Thyroid gland (tissue), 4 donors: ENCODE results near the gene CNTNAP5. TPM values are rescaled to one million over a fixed set of nuclear protein-coding genes. Genes with fewer than 3 reads are reported as not detected.

Experiments used
- DNase-seq, 2 donors: peaks; one replicate each; pipeline ENCODE4 v3.0.0-alpha.2; 2019
- H3K27ac ChIP-seq, 3 donors: fragments of 200-600 bp; sonication (generic); 1 replicate in 2 of 3; 2 replicates in 1 of 3; pipeline ENCODE4 v1.5.1; 2016 to 2019; ENCODE audit warnings: mild to moderate bottlenecking in 1 of 3, moderate library complexity in 1 of 3
- H3K27me3 ChIP-seq: fragments of 200-600 bp; sonication (generic); one replicate; pipeline ENCODE4 v1.5.1; 2019
- H3K36me3 ChIP-seq, 2 donors: fragments of 200-600 bp; sonication (generic); one replicate each; pipeline ENCODE4 v1.5.1; 2016 to 2019
- H3K4me1 ChIP-seq, 2 donors: fragments of 200-600 bp; sonication (generic); one replicate each; pipeline ENCODE4 v1.5.1; 2017 to 2019
- H3K4me3 ChIP-seq, 3 donors: fragments of 200-600 bp; sonication (generic); replicated peaks in 1 of 3; 1 replicate in 2 of 3; 2 replicates in 1 of 3; pipeline ENCODE4 v1.5.1; 2016; ENCODE audit warnings: mild to moderate bottlenecking in 1 of 3
- H3K9me3 ChIP-seq: fragments of 200-600 bp; sonication (generic); one replicate; pipeline ENCODE4 v1.5.1; 2017
- POLR2A ChIP-seq, 2 donors: fragments of 450-650 bp; IDR thresholded peaks; one replicate each; pipeline ENCODE4 v1.6.1; 2017; ENCODE audit warnings: antibody characterized with exemption in 2 of 2, mild to moderate bottlenecking in 2 of 2, moderate library complexity in 1 of 2
- WGBS, 2 donors: methylation state at CpG; one replicate each; pipeline ENCODE4 v1.1.5; 2017; 5-methylcytosine and 5-hydroxymethylcytosine counted together
- intact Hi-C: fragments of 100-400 bp; cut with DNase I; formaldehyde crosslinking; loops from one replicate; pipeline ENCODE4 v1.15.1; 2023
- total RNA-seq, 4 donors: library from RNA; depleted of rRNA; stranded (reverse); fragments of >200 nt; gene quantifications; one replicate each; pipeline ENCODE4 v1.2.3, GENCODE V29; 2016
- TF ChIP-seq, protein P1 (sequence below), 6 experiments: fragments of 200-600 bp in 3 of 6; fragments of 450-650 bp in 3 of 6; sonication (generic) in 3 of 6; IDR thresholded peaks; one replicate each; pipeline ENCODE4 v1.5.1; 2016 to 2019; ENCODE audit warnings: antibody characterized with exemption in 6 of 6, mild to moderate bottlenecking in 2 of 6, inconsistent platforms in 1 of 6, moderate library complexity in 1 of 6

CNTNAP5 gene
- total RNA-seq, 4 donors from 2014 or later, result not detected

GRCh38 chr2:124561486-124561885 lies 536.4 kb downstream of the CNTNAP5 start:
- Histone ChIP-seq H3K27ac (no peak overlapping the region), H3K27me3 (no peaks in the 10 kb centered on the region), H3K9me3 (no peaks in the 10 kb centered on the region), H3K4me3 (no peak overlapping the region), H3K4me1 (no peaks in the 10 kb centered on the region), H3K36me3 (no peaks in the 10 kb centered on the region)
- no peak for DNase-seq
- intact Hi-C loops, result no loop called here
- no peak for TF ChIP-seq POLR2A (IDR thresholded peaks at IDR 0.05)
- TF ChIP-seq, protein P1, sequence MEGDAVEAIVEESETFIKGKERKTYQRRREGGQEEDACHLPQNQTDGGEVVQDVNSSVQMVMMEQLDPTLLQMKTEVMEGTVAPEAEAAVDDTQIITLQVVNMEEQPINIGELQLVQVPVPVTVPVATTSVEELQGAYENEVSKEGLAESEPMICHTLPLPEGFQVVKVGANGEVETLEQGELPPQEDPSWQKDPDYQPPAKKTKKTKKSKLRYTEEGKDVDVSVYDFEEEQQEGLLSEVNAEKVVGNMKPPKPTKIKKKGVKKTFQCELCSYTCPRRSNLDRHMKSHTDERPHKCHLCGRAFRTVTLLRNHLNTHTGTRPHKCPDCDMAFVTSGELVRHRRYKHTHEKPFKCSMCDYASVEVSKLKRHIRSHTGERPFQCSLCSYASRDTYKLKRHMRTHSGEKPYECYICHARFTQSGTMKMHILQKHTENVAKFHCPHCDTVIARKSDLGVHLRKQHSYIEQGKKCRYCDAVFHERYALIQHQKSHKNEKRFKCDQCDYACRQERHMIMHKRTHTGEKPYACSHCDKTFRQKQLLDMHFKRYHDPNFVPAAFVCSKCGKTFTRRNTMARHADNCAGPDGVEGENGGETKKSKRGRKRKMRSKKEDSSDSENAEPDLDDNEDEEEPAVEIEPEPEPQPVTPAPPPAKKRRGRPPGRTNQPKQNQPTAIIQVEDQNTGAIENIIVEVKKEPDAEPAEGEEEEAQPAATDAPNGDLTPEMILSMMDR (IDR thresholded peaks at IDR 0.05), result no peak
- WGBS, 2 donors, result 87 to 91% methylated on average over 2 of the region's 2 CpGs

- Histone ChIP-seq H3K36me3 (no peaks in the 10 kb centered on the region), H3K27me3 (no peaks in the 10 kb centered on the region), H3K27ac (no peak overlapping the region), H3K4me3 (no peak overlapping the region), H3K9me3 (no peaks in the 10 kb centered on the region), H3K4me1 (no peaks in the 10 kb centered on the region)
- no peak for TF ChIP-seq POLR2A (IDR thresholded peaks at IDR 0.05)
- TF ChIP-seq, protein P1 (IDR thresholded peaks at IDR 0.05), result no peak
- intact Hi-C loops, result no loop called here
- DNase-seq, result no peak
Measured at GRCh38 chr2:124563426-124563825, 538.3 kb downstream of the CNTNAP5 start.

- Histone ChIP-seq H3K36me3 (no peaks in the 10 kb centered on the region), H3K9me3 (no peaks in the 10 kb centered on the region), H3K27ac (no peak overlapping the region), H3K4me3 (no peak overlapping the region), H3K27me3 (no peaks in the 10 kb centered on the region), H3K4me1 (no peaks in the 10 kb centered on the region)
- no peak for DNase-seq
- TF ChIP-seq, protein P1 (IDR thresholded peaks at IDR 0.05), result no peak
- no peak for TF ChIP-seq POLR2A (IDR thresholded peaks at IDR 0.05)
- intact Hi-C loops, result no loop called here
Measured at GRCh38 chr2:124566518-124566970, 541.5 kb downstream of the CNTNAP5 start.

DNA sequence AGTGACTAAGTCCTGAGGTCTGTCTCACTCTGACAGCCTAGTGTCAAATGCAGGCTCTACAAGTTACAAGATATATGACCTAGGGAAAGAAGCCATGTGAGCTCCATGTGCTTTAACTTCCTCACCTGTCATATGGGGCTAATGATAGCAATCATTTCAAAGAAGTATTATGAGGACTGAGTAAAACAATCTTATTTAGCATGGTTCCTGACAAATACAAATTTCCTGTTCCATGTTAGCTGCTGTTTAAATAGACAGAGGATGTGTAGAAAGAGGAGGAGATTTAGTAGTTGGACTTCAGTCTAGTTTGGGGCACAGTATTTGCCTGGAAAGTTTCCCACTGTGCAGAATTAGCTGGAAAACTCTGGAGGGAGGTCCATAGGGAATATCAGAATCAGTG lies 545.8 kb downstream of the CNTNAP5 start:
- intact Hi-C loops, result no loop called here
- Histone ChIP-seq H3K27me3 (no peaks in the 10 kb centered on the region), H3K27ac (no peak overlapping the region), H3K4me3 (no peak overlapping the region), H3K4me1 (peaks cover 0 to 13% of the 10 kb centered on the region in 2 donors), H3K9me3 (no peaks in the 10 kb centered on the region), H3K36me3 (no peaks in the 10 kb centered on the region)
- TF ChIP-seq POLR2A (IDR thresholded peaks at IDR 0.05), result no peak
- TF ChIP-seq, protein P1 (IDR thresholded peaks at IDR 0.05), result no peak
- no peak for DNase-seq

GRCh38 chr2:124571836-124572235 lies 546.7 kb downstream of the CNTNAP5 start:
- intact Hi-C loops, result no loop called here
- no peak for DNase-seq
- Histone ChIP-seq H3K4me3 (no peak overlapping the region), H3K4me1 (peaks cover 0 to 13% of the 10 kb centered on the region in 2 donors), H3K36me3 (no peaks in the 10 kb centered on the region), H3K27me3 (no peaks in the 10 kb centered on the region), H3K9me3 (no peaks in the 10 kb centered on the region), H3K27ac (no peak overlapping the region)
- no peak for TF ChIP-seq POLR2A (IDR thresholded peaks at IDR 0.05)
- TF ChIP-seq, protein P1 (IDR thresholded peaks at IDR 0.05), result no peak
- 68 to 76% methylated on average over 3 of the region's 3 CpGs for WGBS, 2 donors
